Mucosa of gallbladder (tissue), 1 donor: ENCODE results near the gene COL11A2. TPM values are rescaled to one million over a fixed set of nuclear protein-coding genes. Genes with fewer than 3 reads are reported as not detected.

ENCODE experiments used
- DNase-seq: peaks from one replicate; pipeline ENCODE4 v3.0.0-alpha.2; 2020; ENCODE audit warnings: low spot score
- total RNA-seq: library from RNA; stranded (reverse); gene quantifications from one replicate; pipeline ENCODE4 v1.2.1, GENCODE V29; 2021
- donor health status: DM: no; HTN: no; CAD: no.

COL11A2 gene
- total RNA-seq, 1 donor from 2014 or later, result 0.66 TPM

DNA sequence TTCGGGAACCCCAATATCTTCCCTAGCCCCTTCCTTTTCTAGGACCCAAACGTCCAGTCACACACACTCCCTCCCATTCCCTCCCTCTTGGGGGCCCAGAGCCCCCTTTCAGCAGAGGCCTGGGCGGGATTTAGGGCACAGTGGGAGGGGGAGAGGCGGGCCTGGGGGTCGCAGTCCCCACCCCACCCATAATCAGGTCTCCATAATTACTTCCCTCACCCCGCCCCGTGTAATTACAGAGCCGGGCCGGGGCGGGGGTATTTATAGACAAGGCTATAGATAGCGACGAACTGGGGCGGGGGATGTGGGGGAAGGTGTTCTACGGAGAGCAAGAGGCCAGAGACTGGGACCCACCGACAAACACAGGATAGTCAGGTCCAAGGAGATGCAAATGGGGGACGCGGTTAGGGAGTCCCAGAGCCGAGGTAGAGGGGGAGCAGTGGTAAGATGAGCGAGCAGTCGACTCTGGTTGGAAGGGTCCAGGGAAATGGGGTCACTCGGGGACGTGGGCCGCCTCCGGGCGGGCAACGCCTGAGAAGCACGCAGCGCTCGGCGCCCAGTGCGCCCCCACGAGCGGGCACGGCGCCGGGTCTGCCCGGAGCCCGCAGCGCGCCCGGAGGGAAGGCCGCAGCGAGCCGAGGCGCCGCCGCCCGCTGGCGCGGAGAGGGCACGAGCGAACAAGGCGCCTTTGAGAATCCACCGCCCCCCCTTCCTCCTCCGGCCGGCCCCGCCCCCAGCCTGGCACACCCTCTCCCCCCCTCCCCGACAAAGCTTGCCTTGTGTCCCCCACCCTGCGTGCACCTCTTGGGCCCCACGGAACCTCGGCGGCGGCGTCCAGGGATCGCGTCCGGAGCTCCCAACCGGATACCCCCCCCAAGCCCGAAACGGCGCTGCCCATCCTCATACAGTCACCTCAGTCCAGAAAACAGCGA lies 670 bp upstream of the COL11A2 start:
- no peak for DNase-seq

DNA sequence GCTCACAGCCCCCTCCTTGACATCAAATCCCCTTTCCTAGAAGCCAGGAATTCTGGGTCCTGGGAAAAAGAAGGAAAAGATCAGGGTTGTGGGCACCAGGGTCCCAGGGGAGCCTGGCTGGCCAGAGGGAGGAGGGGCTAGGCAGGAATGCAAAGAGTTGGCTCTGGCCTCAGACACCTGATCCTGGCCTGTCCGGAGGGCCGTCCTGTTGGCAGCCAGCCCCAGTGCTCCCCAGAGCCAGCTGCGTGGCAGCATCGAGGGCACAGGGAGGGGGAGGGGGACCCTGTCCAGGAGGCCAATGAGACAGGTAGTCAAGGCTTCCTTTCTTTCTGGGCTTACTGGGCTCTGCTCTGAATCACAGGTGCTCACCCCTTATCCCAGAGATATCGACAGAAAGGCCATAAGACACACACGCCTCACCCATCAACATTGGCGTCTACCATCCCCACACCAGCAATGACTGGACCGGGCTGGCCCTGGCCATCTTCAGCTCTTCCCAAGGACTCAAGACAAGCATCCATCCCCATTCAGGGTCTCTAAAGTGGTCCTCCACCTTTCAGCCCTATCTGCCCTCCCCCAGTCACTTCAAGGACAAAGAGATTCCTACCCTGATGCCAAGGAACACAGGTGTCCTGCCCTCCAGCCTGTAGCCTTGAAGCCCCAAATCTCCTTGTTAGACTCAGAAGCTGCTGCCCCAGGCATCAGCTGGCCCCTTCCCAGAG lies 723 bp downstream of the COL11A2 start:
- DNase-seq, result no peak

DNA sequence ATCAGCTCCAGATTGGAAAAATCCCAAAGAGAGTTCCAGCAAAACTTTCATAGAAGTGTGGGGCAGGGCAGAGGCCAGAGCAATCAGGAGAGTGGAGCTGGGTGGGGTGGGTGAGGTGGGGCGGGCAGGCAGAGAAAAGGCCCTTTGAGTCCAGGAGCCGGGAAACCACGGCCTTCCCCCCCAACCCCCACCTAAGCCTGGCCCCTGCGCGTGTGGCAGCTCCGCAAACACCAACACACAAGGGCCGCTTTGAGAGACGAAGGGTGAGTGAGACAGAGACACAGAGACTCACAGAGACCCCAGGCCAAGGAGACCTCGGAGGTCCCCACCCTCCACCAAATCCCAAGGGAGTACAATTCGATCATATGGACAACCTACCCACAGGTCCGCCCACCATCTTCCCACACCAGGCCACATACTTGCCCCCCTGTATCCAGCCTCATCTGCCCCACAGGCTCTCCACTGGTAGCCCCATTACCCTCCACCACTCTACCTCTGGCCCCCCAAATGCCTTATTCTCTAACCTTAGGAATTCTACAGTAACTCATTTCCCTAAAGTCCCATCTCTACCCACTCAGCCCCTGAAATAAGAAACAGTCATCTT lies 1.7 kb downstream of the COL11A2 start:
- no peak for DNase-seq

DNA sequence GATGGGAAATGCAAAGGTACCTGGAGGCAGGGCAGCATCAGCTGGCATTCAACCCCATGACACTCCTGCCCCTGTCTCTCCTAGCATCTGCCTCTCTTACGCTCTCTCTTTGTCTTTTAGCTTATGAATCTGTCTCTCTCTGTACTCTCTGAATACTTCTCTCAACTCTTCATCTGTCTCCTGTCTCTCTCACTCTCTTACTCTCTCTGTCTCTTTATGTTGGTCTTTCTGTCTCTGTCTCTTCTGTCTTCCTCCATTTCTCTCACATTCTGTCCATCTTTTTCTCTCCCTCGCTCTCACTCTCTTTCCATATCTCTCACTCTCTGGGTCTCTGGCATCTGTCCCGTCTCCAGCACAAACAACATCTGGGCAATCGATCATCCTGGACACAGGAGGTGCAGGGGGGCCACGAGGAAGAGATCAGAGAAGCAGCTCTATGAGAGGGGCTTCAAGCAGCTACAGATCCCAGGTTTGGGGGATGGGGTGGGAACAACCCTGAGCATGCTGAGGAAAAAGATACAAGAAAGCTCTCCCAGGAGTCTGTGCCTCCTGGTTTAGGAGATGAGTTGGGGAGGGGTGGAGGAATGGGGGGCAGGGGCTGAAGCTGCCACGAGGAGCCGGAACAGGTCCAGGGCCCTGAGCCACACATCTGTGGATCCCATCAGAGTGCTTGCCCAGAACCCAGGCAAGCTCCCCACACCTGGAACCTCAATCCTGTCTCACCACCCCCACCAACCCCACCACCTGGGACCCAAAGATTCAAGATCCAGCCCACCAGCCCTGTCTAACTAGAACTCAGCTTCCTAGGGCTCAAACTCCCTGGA lies 2.4 kb downstream of the COL11A2 start:
- DNase-seq, result no peak

DNA sequence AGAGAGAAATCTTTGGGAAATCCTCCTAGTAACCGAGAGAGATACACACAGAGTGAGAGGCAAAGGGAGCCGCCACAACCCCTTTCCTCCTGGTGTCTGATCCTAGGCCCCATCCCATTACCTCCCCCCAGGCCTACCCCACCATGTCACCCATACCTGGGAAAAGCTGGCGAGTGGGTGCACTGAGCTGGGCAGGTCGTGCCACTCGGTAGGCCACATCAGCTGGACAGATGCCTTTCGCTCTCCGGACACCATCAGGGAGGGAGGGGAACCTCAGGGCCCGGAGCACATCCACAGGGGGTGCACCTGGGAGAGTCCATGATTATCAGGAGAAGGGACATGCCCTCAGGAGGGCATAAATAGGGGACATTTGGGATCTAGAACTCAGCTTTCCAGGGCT lies 3.1 kb downstream of the COL11A2 start:
- DNase-seq, result no peak

DNA sequence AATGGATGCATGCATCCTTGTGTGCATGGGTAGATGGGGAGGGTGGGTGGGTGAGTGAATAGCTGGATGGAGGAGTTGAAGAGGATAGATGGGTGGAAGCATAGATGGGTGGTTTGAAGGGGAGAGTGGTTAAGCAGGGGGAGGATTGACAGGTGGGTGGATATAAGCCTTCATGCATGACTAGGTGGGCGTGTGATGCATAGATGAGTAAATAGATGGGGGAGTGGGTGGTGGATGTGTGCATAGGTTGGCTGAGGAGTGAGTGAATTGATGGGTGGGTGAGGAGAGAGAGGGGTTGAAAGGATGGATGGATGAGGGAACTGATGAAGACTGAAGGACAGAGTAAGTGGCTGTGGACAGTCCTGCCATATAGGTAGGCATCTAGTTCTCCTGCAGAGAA lies 4.5 kb downstream of the COL11A2 start:
- DNase-seq, result no peak

- no peak for DNase-seq
Measured at GRCh38 chr6:33185654-33186187, 6.5 kb downstream of the COL11A2 start.

- DNase-seq, result no peak
Measured at GRCh38 chr6:33185190-33185589, 7.1 kb downstream of the COL11A2 start.

DNA sequence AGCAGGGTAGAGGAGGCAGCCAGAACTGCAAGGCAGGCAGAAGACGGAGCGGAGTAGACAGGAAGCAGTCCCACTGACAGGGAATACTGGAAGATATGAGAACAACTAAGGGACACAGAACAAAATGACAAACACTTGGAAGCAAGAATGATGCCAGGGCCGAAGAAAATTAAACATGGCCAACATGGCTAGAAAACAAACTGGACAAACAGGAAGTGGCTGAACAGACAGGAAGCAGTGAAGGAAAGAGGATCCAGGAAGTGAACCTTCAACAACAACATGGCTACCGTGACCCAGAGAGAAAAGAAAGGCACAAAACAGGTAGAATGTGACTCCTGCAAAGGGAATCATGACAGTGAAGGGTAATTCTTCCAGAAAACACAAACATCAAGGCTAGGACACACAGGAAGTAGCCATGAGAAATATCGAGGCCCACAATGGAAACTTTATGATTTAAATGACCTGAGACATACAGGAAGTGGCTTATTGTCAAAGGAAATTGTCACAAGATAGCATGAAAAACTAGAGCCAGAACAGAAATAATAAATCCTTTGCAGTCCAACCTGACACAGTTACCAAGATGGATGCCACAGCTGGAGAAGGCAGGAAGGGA lies 9.1 kb downstream of the COL11A2 start:
- DNase-seq, result no peak

DNA sequence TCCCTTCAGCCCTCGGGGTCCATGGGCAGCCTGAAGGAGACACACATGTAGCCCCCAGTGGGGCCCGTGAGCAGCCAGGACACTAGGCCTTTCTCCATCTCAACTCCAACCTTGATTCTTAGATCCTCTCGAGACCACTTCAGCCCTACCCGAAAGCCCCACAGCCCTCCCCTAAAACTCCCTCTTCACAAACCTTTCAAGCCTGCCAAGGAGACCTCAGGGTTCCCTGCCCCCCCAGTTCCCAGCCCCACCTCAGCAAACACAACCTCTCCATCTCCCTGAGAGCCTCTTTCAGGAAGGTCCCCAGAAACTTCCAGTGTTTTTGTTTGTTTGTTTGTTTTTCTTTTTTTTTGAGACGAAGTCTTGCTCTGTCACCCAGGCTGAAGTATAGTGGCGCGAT lies 11.1 kb downstream of the COL11A2 start:
- no peak for DNase-seq

DNA sequence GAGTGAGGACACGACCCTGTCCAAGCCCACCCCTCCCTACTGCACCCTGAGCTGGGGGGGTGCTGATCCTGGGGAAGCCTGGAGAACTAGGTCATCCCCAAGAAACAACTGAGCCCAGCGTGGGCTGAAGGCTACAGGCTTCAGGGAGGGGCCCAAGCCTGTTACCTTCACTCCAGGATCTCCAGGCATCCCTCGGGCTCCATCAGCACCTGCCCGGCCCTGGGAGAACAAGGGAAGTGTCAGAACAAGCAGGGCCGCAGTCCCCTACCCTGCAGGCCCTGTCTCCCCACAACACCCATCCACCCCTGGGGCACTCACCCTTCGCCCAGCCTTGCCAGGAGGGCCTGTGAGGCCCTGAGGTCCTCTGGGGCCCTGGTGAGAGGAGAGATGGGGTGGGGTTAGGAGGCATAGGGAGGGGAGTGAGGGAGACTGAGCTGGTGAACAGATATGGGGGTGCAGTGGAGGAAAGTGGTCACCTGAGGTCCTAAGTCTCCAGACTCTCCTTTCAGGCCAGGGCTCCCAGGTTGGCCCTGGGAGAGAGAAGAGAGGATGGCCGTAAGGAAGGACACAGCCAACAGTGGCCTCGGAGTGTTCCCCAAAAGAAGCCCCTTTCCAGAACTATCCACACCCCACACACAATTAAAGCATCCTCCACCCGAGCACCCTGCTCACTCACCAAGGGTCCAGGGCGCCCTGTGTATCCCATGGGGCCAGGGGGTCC lies 13.4 kb downstream of the COL11A2 start:
- DNase-seq, result no peak

- DNase-seq, result no peak
Measured at GRCh38 chr6:33177552-33178446, 14.5 kb downstream of the COL11A2 start.

DNA sequence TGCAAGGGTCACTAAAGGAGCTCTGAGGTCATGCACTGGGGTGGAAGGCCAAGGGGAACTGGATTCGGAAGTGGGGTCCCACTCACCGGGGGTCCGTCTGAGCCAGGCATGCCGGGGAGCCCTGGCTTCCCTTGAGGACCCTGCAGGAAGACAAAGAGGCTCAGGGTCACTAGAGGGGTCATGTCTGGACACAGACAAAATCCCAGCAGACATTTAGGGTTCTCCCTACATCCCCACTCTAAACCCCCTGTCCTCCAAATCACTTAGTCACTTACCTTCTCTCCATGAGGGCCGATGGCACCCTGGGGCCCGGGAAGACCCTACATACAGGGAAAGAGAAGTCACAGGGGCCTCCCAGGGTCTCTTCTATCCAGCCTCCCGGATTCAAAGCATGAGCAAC lies 15.4 kb downstream of the COL11A2 start:
- no peak for DNase-seq

GRCh38 chr6:33175436-33176069 lies 16.7 kb downstream of the COL11A2 start:
- DNase-seq, result no peak

DNA sequence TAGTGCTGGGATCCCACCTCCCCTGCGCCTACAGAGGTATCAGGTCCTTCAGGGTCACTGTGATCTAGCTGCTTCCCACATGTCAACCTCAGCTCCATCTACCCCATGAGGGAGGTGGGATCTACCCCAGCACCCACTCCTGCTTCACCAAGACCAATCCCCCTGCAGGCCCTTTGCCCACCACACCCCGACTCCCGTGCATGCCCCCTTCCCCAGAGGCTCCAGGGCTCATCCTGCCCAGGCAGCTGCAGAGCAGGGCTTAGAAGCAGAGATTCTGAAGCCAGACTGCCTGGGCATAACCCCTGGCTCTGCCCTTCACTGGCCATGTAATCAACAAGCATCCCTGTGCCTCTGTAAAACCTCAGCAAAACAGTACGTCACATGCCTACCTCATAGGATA lies 17.5 kb downstream of the COL11A2 start:
- no peak for DNase-seq

- DNase-seq, result no peak
Measured at GRCh38 chr6:33173535-33174180, 18.6 kb downstream of the COL11A2 start.

- no peak for DNase-seq
Measured at GRCh38 chr6:33172688-33173534, 19.4 kb downstream of the COL11A2 start.
